ENCODE results near the gene TAF8. TPM values are rescaled to one million over a fixed set of nuclear protein-coding genes. Genes with fewer than 3 reads are reported as not detected.

Gene TAF8
- total RNA-seq, 1 donor from 2014 or later = 12.6 TPM

- no peak for TF ChIP-seq CTCF (IDR thresholded peaks at IDR 0.05; ENCODE audit: insufficient read depth, low read length, poor library complexity, severe bottlenecking)
- Histone ChIP-seq H3K36me3 (ENCODE audit: control insufficient read depth, insufficient read depth, low read length) (no peaks in the 10 kb centered on the region), H3K4me3 (ENCODE audit: low read depth, low read length) (no peak overlapping the region), H3K27me3 (ENCODE audit: control insufficient read depth, insufficient read depth, low read length) (no peaks in the 10 kb centered on the region)
- DNase-seq (ENCODE audit: low read depth) = no peak
Observed at GRCh38 chr6:42103216-42103615, 52.9 kb downstream of the TAF8 start.

- no peak for TF ChIP-seq CTCF (IDR thresholded peaks at IDR 0.05; ENCODE audit: insufficient read depth, low read length, poor library complexity, severe bottlenecking)
- Histone ChIP-seq H3K27me3 (ENCODE audit: control insufficient read depth, insufficient read depth, low read length) (no peaks in the 10 kb centered on the region), H3K36me3 (ENCODE audit: control insufficient read depth, insufficient read depth, low read length) (no peaks in the 10 kb centered on the region), H3K4me3 (ENCODE audit: low read depth, low read length) (no peak overlapping the region)
- no peak for DNase-seq (ENCODE audit: low read depth)
Observed at GRCh38 chr6:42103753-42104094, 53.4 kb downstream of the TAF8 start.

DNA sequence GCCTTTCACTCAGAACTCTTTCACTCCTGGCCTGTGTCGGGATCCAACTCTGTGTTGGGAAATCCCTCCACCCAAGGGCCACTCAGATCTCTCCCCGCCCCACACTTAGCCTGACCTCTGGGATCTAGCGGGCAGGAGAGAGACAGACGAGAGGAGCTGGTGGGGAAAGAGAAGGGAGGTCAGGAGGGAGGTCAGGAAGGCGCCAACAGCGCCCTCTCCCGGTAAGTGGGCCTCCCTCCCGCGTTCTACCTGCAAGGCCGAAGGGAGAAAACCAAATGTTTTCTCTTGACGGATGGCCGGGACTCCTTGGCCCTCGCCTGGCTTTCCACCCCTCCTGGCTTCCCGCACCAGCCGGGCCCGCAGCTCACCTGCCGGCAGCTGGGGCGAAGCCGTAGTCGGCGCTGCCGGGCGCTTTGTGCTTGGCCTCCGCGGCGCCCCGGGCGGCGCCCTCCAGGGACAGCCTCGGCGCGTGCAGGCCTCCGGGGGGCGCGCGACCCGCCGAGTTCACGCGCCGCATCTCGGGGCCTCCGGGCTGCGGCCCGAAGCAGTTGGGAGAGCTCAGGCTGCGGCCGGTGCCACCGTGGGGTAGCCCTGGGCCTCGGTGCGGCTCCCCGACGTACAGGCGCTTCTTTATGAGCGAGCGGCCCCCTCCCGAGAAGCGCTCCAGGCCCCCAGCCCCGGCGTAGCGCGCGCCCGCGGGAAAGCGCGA lies 53.9 kb downstream of the TAF8 start:
- Histone ChIP-seq H3K4me3 (ENCODE audit: low read depth, low read length) (no peak overlapping the region), H3K36me3 (ENCODE audit: control insufficient read depth, insufficient read depth, low read length) (no peaks in the 10 kb centered on the region), H3K27me3 (ENCODE audit: control insufficient read depth, insufficient read depth, low read length) (no peaks in the 10 kb centered on the region)
- DNase-seq (ENCODE audit: low read depth) = no peak
- TF ChIP-seq CTCF (IDR thresholded peaks at IDR 0.05; ENCODE audit: insufficient read depth, low read length, poor library complexity, severe bottlenecking) = peak; percentile 72

DNA sequence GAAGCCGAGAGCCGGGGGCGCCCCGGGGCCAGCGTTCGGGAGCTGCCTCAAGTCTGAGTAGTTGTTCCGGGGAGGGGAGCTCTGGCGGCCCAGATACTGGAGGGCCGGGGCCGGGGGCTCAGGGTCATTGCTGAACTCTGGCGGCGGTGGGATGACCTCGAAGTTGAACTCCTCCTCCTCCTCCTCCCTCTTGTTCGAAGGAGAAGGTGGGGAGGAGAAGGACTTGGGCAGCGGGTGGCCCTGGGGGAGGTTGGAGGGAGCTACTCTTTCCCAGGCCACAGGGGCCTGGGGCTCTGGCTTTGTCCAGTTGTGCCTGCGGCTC lies 54.4 kb downstream of the TAF8 start:
- no peak overlapping the region for H3K4me3 ChIP-seq (ENCODE audit: low read depth, low read length)
- DNase-seq (ENCODE audit: low read depth) = no peak
- H3K36me3 ChIP-seq (ENCODE audit: control insufficient read depth, insufficient read depth, low read length) = no peaks in the 10 kb centered on the region
- no peak for TF ChIP-seq CTCF (IDR thresholded peaks at IDR 0.05; ENCODE audit: insufficient read depth, low read length, poor library complexity, severe bottlenecking)
- no peaks in the 10 kb centered on the region for H3K27me3 ChIP-seq (ENCODE audit: control insufficient read depth, insufficient read depth, low read length)

GRCh38 chr6:42105156-42105648 lies 54.9 kb downstream of the TAF8 start:
- Histone ChIP-seq H3K27me3 (ENCODE audit: control insufficient read depth, insufficient read depth, low read length) (no peaks in the 10 kb centered on the region), H3K36me3 (ENCODE audit: control insufficient read depth, insufficient read depth, low read length) (no peaks in the 10 kb centered on the region), H3K4me3 (ENCODE audit: low read depth, low read length) (no peak overlapping the region)
- no peak for DNase-seq (ENCODE audit: low read depth)
- TF ChIP-seq CTCF (IDR thresholded peaks at IDR 0.05; ENCODE audit: insufficient read depth, low read length, poor library complexity, severe bottlenecking) = no peak

DNA sequence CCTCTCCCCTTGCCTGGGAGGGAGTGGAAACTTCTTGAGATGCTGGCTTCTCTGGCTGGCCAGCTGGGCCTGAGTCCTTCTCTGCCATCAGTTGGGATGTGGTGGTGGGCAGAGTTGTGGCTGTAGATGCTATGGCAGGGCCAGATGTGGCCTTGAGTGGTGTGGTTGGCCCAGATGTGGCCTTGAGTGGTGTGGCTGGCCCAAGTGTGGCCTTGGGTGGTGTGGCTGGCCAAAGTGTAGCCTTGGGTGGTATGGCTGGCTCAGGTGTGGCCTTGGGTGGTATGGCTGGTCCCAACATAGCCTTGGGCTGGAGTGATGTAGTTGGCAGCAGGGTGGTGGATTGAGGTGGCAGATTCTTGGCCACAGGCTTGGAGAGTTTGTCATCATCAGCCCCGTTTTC lies 55.4 kb downstream of the TAF8 start:
- TF ChIP-seq CTCF (IDR thresholded peaks at IDR 0.05; ENCODE audit: insufficient read depth, low read length, poor library complexity, severe bottlenecking) = no peak
- no peak for DNase-seq (ENCODE audit: low read depth)
- H3K4me3 ChIP-seq (ENCODE audit: low read depth, low read length) = no peak overlapping the region
- H3K27me3 ChIP-seq (ENCODE audit: control insufficient read depth, insufficient read depth, low read length) = no peaks in the 10 kb centered on the region
- H3K36me3 ChIP-seq (ENCODE audit: control insufficient read depth, insufficient read depth, low read length) = no peaks in the 10 kb centered on the region
